WTC11 (cell line): ENCODE measurements around the gene HAUS2.

ENCODE experiments used
- CTCF ChIP-seq: fragments of 200-600 bp; IDR thresholded peaks from 2 replicates; pipeline ENCODE4 v1.8.0; 2022; ENCODE audit warnings: antibody characterized with exemption
- ZBTB43 ChIP-seq: sonication (generic); formaldehyde crosslinking; IDR thresholded peaks from 2 replicates; pipeline ENCODE4 v1.8.1; 2023; ENCODE audit warnings: mild to moderate bottlenecking, missing genetic modification reagents
- TF ChIP-seq, protein P1 (sequence below): sonication (generic); formaldehyde crosslinking; IDR thresholded peaks from 2 replicates; pipeline ENCODE4 v1.8.0; 2023; ENCODE audit warnings: missing genetic modification reagents
- TF ChIP-seq, protein P2 (sequence below): sonication (generic); formaldehyde crosslinking; IDR thresholded peaks from 2 replicates; pipeline ENCODE4 v1.8.1; 2023; ENCODE audit warnings: mild to moderate bottlenecking, missing genetic modification reagents
- TF ChIP-seq, protein P3 (sequence below): sonication (generic); formaldehyde crosslinking; conservative IDR thresholded peaks from 2 replicates; pipeline ENCODE4 v1.8.1; 2022; ENCODE audit warnings: mild to moderate bottlenecking, missing genetic modification reagents

DNA sequence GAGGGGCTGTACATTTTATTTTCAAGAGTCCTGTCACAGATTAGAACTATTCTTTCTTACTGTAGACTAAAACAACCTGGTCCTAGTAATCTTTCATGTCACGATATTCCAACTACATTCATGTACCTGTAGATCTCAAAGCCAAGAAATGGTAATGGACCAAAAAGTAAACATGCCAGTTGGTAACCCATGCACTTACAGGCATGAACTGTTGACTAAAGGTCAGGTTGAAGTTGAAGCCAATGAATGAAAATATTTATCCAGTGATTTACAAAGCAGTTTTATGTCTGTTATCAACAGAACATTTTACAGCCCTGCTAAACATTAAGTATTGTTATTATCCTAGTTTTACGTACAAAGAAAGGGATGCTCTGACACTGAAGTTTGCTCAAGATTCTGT, 25.3 kb upstream of the HAUS2 start:
- TF ChIP-seq CTCF (no peak), ZBTB43 (CRISPR knock-in tag) (no peak)
- TF ChIP-seq, protein P1, sequence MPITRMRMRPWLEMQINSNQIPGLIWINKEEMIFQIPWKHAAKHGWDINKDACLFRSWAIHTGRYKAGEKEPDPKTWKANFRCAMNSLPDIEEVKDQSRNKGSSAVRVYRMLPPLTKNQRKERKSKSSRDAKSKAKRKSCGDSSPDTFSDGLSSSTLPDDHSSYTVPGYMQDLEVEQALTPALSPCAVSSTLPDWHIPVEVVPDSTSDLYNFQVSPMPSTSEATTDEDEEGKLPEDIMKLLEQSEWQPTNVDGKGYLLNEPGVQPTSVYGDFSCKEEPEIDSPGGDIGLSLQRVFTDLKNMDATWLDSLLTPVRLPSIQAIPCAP (CRISPR knock-in tag): no peak
- TF ChIP-seq, protein P2, sequence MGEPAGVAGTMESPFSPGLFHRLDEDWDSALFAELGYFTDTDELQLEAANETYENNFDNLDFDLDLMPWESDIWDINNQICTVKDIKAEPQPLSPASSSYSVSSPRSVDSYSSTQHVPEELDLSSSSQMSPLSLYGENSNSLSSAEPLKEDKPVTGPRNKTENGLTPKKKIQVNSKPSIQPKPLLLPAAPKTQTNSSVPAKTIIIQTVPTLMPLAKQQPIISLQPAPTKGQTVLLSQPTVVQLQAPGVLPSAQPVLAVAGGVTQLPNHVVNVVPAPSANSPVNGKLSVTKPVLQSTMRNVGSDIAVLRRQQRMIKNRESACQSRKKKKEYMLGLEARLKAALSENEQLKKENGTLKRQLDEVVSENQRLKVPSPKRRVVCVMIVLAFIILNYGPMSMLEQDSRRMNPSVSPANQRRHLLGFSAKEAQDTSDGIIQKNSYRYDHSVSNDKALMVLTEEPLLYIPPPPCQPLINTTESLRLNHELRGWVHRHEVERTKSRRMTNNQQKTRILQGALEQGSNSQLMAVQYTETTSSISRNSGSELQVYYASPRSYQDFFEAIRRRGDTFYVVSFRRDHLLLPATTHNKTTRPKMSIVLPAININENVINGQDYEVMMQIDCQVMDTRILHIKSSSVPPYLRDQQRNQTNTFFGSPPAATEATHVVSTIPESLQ (CRISPR knock-in tag): no peak
- TF ChIP-seq, protein P3, sequence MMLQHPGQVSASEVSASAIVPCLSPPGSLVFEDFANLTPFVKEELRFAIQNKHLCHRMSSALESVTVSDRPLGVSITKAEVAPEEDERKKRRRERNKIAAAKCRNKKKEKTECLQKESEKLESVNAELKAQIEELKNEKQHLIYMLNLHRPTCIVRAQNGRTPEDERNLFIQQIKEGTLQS (CRISPR knock-in tag): no peak
